Measurements from ENCODE around the gene TNFRSF21.

Gene TNFRSF21

DNA sequence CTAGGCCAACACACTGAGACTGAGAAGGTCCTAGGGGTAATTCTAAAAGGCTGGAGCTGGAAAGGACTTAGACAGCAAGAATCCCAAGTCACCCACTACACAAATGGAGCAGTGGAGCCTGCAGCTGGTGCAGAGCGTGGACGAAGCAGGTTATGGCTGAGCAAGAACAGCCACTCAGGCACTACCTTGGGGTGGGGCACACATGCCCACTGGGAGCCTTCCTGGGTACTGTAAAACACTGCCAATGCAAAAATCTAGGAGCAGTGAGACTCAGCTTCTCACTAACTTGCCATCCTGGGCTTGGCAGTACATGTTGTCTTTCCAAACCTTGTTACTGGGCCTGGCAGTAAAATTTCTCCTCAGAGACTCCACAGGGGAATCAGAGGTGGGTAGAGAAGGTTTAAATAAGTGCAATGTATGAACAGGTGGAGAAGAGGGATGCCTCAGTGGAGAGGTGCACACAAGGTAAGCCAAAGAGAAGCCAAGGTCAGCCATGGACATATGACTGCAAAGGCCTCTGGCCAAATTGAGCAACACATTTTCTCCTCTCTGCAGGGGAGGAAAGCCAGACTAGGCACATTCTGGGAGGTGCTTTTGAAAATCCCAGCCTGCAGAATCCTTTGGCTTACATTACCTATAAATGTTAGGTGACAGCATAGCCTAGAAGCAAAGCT, 105.6 kb downstream of the TNFRSF21 start:
- no peak for DNase-seq

DNA sequence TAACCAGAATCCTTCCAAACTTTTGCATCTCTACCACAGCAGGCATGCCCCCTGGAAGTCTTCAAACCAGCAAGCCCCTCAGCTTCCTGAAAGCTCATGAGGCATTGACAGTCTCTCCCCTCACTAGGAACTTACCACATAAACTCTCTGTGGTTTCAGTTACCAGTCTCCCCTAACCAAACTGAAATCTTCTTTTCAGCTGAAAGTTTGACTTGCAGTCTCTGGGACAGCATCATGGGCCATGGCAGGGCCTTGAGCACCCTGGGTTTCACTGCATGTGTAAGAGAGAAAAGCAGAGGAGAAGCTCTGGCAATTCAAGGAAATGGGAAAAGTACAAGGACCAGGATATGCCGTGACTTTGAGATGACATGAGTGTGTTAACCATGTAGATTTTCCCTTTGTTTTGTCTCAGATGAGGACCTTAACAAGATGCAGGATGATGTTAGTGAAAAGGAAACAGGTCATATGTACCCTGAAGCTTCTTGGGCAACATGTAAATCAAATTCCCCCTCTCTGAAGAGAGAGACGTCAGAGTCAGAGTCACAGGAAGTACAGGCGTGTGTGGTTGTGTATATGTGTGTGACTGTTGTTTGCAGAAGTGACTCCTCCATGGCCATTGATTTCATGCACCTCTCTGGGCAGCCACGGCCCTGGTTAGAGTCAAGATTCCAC, 106.3 kb downstream of the TNFRSF21 start:
- peak; percentile 7 for DNase-seq

DNA sequence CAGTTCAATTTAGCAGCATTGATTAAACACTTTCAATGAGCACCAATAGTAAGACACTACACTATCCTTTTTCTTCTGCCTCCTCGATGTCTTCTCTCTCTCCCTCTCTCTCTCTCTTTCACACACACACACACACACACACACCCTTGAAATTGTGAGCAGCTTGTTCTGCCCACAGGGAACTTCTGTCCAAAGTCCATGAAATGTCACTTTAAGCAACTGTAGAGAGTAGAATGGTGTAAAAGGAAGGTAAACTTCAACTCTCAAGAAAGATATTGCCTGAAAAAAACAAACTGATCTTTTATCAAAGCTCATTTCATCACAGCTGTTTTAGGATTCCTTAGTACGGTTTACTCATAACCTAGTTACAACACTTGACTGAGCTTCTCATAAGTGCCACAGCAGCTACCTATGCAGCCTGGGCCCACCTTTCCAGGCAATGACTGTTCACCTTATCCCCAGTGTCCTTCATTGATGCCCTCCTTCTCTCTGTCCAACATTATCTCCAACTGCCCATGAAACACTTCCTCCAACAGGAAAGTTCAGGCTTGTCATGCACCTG, 107.0 kb downstream of the TNFRSF21 start:
- no peak for DNase-seq

DNA sequence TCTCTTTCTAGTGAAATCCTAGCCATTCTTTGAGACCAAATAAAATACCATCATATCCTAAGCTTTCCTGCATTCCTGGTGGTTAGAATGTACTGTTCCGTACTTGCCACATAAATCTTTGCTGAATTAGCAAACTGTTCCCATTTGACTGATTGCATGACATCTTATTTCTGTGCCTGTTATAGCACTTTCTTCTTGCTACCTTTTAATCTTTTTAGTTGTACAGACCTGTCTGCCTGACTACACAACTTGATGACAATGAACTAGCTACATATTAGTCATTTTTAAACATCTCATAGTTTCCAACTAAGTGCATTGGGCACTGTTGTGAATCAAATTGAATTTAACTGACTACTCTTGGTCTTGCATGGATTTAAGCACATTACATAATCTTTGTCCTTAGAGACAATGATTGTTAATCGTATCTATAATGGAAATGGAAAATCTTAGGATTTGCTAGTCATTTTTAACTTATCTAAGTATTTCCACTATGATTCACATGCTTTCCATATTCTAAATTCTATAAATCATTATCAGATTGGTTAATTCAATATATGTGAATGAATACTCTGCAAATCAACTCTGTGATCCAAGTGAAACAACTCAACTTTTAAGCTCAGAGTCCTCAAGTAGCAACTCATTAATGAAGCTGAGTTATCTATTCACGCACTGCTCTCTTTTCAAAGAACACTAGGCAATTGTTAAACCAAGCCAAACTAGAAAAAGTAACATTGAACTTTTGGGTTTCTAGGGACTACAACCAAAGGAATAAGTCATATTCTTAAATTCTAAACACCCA, 109.0 kb downstream of the TNFRSF21 start:
- no peak for DNase-seq

DNA sequence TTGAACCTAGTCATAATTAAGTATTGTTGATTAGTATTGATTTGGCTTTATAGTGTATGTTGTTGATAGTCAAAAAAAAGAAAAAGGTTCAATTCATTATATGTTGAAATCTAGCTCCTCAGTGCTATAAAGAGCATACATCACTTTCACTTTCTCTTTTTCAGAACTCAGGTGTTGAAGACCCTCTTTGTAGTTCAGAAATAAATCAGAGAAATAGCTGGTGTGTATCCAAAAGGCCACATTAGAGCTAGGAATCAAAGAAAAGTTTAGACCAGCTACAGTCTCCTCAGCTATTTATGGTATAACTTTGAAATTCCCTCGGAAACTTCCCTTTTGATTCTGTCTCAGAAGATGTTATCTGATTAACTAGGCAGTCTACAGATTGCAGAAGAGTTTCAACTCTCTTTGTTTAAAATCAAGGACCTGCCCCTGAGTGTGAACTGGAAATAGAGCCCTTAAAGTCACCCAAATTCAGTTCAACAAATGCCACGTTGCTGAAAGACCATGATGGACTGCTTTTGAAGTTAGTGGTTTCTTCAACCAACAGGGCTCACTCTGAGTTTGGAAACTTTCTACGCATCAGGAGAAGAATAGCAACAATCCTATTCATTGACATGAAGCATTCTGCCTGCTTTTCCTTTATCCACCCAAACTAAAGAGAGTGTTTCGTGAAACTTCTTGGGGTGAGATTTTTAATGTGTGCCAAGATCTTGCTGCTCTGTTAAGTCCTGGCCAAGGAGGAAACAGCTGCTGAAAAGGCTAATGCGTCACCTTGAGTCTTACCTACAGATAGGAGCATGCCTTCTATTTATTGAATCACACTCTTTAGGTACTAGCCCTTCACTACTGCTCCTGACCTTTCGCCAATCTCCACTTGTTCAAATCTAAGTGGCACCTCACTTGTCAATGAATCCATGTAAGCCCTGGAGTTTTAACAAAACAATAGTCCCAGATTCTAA, 111.7 kb downstream of the TNFRSF21 start:
- DNase-seq = peak; percentile 5

DNA sequence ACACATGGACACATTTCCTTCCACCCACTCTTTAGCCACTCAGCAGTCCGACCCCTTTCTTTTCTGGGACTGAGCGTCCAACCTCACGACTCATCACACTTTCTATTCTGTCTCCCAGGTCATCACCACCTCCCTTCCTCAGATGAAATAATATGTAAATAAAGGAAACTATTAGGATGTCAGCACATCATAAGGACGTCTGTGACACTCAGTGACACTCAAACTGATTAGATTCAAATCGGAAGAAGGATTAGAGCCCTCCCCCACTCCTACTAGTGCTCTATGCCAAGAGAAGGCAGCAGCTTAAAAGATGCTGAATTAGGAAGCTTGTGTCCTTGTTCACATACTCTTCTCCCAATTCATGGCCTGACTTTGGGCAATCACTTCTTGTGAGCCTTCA, 113.6 kb downstream of the TNFRSF21 start:
- DNase-seq = no peak

DNA sequence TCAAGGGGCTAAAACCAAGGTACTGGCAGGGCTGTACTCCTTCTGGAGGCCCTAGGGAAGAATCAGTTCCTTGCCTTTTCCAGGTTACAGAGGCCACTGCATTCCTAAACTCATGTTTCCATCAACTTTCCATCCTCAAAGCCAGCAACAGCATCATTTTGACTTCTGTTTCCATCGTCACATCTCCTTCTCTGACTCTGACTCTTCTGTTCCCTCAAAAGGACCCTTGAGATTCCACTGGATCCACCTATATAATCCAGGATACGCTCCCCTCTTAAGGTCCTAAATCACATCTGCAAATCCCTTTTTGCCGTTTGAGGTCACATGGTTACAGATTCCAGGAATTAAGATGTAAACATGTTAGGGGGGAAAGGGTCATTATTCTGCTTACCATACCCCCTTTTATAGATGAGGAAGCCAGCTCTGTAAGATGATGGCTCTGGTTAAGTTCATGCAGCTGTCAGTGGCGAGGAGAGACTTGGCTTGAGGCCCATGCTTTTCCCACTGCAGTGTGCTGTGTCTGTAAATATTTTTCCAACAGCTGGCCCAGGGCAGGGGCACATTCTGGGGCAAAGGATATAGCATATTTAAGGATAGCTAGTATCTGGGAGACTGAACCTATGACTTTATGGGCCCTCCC, 114.6 kb downstream of the TNFRSF21 start:
- no peak for DNase-seq

DNA sequence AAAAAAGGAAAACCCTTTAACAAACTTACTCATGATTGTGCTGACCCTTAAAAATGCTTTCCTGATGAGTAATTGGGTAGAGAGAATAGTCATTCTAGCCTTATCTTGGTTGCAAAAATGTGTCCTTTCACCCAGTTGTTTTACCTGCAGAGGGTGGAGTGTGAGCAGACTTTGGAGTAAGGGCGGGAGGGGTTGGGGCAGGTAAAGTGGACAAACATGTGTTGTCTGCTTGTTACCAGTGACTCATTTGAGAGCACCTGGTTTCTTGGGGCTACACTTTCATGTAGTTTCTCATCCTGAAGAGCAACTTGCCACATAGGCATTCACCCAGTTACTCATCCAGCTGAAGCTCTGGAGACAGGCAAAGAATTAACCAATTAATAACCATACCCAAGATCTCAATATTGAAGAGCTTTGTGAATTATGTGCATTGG, 121.1 kb downstream of the TNFRSF21 start:
- DNase-seq = no peak

DNA sequence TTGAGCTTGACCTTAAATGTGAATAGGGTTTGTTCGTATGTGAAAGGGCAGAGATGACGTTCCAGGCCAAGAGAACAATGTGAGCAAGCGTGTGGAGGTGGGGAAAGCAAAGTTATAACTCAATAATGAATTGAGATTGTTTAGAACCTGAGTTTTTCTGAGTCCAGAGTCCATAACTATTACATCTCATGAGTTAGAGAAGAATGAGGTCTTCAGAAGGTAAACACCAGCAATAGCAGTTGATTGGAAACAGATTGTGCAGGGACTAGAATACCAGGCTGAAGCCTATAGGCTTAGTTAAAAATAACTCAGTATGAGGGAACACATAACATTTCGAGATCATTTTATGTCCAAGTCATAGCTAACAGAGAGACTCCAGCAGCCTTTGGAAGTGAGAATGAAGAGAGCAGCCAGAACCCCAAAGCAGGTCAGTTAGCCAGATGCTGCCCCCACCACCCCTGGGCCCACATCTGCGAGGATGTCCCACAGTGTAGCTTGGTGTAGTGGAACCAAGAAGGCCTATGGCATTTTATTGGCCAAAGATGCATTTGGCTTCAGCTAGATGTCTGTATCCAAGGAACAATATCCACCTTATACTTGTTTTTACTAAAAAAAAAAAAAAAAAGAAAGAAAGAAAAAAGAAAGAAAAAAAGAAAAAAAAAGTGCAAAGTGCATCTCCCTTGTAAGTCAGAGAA, 121.7 kb downstream of the TNFRSF21 start:
- no peak for DNase-seq

DNA sequence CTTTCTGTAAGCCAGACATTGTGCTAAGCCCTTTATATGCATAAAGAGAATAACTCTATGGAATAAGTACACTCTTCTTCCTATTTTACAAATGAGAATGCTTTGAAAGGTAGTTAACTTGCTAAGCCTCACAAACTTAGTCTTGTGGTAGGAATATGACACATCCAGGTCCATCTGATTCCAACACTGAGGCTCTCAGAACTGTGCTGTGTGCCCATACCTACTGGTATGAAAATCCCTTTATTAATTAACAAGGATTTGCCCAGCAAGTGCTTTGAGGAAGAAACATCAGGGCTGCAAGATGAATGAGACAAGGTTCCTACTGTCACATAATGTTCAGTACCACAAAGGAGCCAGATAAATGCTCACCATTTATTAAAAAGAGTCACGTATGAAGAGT, 122.6 kb downstream of the TNFRSF21 start:
- no peak for DNase-seq

DNA sequence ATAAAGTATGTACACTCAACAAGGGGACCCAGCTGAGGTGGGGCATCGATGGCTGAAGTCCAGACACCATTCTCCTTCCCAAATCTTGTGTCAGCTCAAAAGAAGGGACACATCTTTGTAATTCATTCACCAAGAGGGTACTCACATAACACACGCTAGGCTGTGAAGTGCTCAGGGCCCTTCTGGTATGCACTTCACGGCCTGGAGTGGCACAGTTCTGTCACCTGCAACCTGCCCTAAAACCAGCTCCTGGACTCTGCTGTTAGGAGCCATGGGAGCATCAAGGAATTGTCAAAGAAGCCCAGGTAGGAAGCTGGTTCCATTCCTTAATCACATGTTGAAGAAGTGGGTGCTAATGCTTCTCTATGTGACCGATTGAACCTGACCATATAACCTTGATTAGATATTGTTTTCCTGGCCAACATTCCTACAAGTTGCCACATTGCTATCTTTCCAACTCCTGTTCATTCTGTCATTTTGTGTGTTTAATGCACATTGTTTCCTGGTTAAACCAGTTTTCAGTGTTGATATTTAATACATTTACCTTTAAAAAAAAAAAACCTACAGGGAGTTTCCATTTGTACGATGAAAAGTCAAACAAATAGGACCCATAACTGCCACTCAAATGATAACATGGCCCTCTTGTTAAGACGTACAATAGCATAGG, 127.3 kb downstream of the TNFRSF21 start:
- no peak for DNase-seq

DNA sequence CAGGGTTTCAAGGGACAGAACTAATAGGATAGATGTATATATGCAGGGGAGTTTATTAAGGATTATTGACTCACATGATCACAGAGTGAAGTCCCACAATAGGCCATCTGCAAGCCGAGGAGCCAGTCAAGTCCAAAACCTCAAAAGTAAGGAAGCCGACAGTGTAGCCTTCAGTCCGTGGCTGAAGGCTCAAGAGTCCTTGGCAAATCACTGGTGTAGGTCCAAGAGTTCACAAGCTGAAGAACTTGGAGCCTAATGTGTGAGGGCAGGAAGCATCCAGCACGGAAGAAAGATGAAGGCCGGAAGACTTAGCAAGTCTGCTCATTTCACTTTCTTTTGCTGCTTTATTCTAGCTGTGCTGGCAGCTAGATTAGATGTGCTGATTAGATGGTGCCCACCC, 128.0 kb downstream of the TNFRSF21 start:
- no peak for DNase-seq

Data from hematopoietic multipotent progenitor cell treated with erythropoietin and hydrocortisone succinate and interleukin-3 and kit ligand, for 6 days (in vitro differentiated cells).